ENCODE results near the gene ULK3.

The ULK3 gene

DNA sequence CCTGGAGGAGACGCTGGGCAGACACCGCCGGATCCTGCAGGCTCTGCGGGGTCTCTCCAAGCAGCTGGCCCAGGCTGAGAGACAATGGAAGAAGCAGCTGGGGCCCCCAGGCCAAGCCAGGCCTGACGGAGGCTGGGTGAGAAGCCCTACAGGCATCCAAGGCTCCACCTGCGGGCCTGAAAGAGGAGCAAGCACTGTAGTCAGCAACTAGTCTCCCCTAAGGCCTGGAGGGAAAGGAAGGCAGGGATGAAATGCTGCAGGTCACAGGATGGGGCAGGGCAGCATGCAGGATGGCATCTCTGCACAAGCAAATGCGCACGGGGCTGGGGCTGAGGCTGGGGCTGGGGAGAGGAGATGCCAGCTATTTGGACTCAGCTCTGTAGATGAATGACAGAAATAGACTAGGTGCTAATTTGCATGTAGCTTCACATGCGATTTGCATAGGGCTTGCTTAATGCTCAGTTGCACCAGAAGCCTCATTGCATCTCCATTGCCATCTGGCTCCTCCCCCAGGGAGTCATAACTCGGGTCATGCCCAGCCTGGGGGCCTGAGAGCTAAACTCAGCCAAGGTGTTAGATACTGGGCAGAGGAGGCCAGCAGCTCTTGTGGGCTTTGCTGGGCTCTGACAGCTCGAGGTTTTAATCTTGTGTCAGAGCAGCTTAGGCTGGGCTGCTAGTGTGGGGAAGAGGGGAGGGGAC, 21.7 kb downstream of the ULK3 start:
- no peak for DNase-seq

DNA sequence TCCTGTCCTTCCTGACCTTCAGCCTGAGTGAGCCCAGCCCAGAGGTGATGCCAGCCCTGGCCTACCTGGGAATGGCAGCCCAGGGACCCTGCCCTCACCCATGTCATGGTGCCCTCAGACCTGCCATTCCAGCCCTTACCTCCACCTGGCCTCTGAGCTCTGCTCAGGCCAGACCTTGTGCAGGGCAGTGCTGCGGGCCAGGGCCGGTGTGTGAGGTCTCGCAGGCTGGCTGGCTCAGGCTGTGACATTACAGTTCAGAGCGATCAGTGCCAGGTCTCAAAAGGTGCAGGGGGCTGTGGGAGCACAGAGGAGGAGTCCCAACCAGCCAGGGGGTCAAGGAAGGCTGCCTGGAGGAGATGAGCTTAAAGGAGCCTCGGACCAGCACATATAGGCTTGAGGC, 22.9 kb downstream of the ULK3 start:
- no peak for DNase-seq

DNA sequence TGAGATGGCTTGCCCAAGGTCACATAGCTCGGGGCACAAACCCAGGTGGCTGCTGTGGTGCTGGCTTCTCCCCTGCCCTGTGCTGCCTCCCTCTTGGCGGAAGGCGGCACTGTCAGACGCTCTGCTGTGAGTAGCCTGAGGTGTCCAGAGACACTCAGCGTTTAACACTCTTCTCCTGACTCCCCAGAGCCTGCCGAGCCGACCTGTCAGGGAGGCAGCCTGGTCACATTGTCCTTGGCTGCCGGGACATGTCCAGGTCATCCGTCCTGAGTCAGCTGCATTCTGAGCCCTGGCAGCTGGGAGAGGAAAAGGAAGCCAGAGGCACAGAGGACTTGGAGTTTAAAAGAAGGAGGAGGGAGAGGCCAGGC, 25.6 kb downstream of the ULK3 start:
- no peak for DNase-seq

GRCh38 chr15:74816624-74817369, 26.2 kb downstream of the ULK3 start:
- no peak for DNase-seq

DNA sequence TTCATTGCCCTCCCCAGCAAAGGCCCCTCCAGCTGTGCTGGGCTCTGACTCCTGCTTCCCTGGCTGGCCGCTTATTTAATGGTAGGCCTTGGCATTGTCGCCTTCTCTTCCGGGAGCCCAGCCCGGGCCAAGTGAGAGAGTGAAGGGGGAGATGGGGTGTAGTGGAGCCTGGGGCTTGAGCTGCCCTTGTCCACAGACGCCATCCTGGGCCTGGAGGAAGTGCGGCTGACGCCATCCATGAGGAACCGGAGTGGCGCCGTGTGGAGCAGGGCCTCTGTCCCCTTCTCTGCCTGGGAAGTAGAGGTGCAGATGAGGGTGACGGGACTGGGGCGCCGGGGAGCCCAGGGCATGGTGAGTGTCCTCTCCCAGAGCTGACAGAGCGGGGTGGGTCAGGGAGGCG, 27.0 kb downstream of the ULK3 start:
- no peak for DNase-seq

- no peak for DNase-seq
These were observed 27.6 kb downstream of the ULK3 start for GRCh38 chr15:74815121-74815934.

- DNase-seq, result no peak
These were observed 30.4 kb downstream of the ULK3 start, which contains the start of gene LMAN1L for GRCh38 chr15:74812533-74812932. Gene LMAN1L (plus strand): TSS chr15:74812835. CDS start chr15:74812855, 20 bp downstream.

DNA sequence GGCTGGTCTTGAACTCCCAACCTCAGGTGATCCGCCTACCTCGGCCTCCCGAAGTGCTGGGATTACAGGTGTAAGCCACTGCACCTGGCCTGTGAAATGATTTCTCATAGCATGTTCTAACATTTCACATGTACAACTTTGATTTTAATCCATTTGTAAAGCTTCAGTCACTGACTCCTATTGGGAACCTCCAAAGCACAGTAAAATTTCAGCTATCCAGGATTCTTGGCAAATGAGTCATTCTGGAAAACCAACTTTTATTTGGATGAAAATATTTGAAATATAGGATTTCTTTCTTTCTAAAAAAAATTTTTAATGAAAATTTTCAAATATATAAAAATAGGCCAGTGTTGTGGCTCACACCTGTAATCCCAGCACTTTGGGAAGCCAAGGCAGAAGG, 33.0 kb downstream of the ULK3 start:
- DNase-seq, result no peak

DNA sequence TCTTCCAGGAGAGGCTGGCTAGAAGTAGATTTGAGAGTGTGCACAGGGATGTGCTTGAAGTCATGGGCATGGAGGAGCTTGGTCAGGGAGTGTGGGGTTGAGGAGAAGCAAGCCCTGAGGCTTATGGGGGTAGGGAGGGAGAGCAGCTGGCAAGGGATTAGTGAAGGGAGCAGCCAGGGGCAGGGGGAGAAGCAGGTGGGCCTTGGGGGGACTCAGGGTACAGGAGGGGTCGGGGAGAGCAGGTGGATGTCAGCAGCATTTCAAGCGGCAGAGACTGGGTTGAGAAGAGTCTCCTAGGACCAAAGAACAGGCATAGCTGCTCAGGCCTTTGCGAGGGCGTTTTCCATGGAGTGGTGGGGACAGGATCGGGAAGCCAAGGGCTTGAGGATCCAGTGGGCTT, 33.7 kb downstream of the ULK3 start:
- no peak for DNase-seq

GRCh38 chr15:74808840-74809229, 34.1 kb downstream of the ULK3 start:
- DNase-seq, result no peak

GRCh38 chr15:74808078-74808839, 34.7 kb downstream of the ULK3 start:
- DNase-seq, result no peak

DNA sequence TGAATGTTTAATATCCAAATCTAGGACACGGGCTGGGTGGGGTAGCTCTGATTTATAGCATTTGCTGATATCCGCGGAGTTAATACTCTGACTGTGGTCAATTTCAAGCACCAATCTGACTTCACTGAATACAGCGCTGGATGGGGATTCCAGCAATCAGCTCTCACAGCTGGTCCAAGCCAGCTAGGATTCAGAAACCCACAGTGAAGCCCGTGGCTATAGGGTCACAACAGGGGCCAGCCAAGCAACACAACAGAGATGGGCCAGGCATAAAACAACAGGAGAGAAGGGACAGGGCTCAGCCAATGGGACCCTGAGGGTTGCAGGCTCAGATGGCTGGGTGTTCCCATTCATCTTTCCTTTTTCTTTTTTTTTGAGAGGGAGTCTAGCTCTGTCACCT, 35.7 kb downstream of the ULK3 start:
- DNase-seq, result no peak

- DNase-seq, result no peak
These were observed 38.0 kb downstream of the ULK3 start for GRCh38 chr15:74804935-74805334.

DNA sequence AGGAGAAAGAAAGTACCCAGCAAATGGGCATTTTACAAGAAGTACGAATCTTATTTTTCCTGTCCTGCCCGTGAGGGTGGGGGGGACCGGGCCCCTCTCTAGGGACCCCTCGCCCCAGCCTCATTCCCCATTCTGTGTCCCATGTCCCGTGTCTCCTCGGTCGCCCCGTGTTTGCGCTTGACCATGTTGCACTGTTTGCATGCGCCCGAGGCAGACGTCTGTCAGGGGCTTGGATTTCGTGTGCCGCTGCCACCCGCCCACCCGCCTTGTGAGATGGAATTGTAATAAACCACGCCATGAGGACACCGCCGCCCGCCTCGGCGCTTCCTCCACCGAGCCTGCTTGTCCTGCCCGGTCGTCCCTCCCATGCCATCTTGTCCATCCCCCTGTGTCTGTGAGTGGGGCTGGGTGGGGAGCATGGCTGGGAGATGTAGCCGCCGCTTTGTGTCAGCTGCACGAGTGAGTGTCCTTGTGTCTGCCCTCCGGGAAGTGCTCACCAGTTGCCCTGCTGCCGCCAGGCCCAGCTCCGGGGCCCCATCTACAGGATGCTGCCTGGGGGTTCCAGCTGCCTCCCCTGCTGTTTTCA, 40.0 kb downstream of the ULK3 start:
- no peak for DNase-seq

GRCh38 chr15:74802290-74802689, 40.7 kb downstream of the ULK3 start:
- no peak for DNase-seq

- no peak for DNase-seq
These were observed 41.5 kb downstream of the ULK3 start for GRCh38 chr15:74801311-74801997.

DNA sequence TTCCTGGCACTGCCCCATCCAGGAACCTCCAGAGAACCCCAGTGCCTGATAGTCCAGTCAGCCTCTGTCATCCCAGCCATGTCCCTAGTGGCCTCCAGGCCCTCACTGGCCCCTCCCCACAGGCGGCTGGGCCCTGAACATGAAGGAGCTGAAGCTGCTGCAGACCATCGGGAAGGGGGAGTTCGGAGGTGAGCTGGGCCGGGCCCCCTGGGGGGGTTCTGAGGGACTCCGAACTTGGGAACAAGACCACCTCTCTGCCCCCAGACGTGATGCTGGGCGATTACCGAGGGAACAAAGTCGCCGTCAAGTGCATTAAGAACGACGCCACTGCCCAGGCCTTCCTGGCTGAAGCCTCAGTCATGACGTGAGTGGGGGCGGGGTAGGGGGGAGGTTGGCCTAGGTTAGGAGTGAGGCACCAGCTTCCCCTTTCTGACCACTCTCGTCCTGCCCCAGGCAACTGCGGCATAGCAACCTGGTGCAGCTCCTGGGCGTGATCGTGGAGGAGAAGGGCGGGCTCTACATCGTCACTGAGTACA, 42.3 kb downstream of the ULK3 start:
- no peak for DNase-seq

- DNase-seq, result no peak
These were observed 42.9 kb downstream of the ULK3 start for GRCh38 chr15:74799856-74800558.

DNA sequence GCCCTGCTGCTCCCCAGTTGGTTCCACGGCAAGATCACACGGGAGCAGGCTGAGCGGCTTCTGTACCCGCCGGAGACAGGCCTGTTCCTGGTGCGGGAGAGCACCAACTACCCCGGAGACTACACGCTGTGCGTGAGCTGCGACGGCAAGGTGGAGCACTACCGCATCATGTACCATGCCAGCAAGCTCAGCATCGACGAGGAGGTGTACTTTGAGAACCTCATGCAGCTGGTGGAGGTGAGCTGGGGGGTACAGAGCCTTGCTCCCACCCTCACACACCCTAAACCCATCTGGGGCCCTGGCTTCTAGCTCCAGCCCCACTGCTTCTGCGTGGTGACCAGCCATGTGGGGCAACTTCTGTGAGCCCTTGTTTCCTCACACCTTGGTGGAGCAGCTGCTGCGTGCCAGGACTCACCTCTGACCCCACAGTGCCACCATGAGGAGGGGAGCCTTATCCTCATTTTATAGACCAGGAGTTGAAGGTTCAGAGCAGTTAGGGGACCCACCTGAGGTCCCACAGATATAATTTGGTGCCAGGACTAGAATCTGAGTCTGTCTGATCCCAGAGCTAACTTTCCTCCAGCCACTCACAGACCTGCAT, 43.6 kb downstream of the ULK3 start:
- no peak for DNase-seq

DNA sequence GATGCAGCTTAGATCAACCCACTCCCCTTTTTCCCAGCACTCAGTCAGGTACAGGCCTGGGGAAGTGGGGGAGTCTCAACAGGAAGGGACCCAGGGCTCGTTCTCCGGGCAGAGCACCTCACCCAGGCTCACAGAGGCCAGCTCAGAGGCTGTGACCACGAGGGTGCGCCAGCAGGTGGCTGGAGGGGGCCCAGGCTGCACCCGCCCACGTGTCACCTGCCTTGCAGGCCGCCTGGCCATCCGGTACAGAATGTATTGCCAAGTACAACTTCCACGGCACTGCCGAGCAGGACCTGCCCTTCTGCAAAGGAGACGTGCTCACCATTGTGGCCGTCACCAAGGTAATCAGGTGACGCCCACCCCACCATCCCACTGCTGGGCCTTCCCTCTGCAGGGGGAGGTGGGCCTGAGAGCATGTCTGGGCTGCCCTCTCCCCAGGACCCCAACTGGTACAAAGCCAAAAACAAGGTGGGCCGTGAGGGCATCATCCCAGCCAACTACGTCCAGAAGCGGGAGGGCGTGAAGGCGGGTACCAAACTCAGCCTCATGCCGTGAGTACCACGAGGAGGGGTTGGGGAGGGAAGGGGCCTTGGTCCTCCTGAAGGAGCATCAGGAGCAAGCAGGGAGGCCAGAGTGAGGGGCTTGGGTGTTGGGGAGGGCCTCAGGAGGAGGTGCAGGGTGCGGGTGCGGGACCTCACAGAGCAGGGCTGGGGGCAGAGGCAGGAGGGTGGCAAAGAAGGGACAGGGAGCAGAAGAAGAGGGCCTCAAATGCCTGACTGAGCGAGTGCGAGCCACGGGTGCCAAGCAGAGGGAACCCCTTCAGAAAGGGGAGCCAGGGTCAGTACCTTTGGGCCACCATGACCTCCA, 44.3 kb downstream of the ULK3 start:
- DNase-seq, result no peak
